K562 (cell line): ENCODE results near the gene GIMAP8. TPM values are rescaled to one million over a fixed set of nuclear protein-coding genes. Genes with fewer than 3 reads are reported as not detected.

Source experiments
- CBFA2T3 ChIP-seq: fragments of 450-650 bp; IDR thresholded peaks from 2 replicates; pipeline ENCODE4 v1.6.1; 2017
- CREB3 ChIP-seq: fragments of 450-650 bp; conservative IDR thresholded peaks from 2 replicates; pipeline ENCODE4 v1.6.1; 2016; ENCODE audit warnings: missing genetic modification characterization, low read depth, mild to moderate bottlenecking, missing compliant biosample characterization, moderate library complexity
- CUX1 ChIP-seq: fragments of 200-800 bp; sonication (Bioruptor generic); IDR thresholded peaks from 2 replicates; pipeline ENCODE4 v1.6.1; 2016; ENCODE audit warnings: missing genetic modification characterization, missing compliant biosample characterization
- STAT5A ChIP-seq: IDR thresholded peaks from 2 replicates; pipeline ENCODE4 v1.6.1; 2012; ENCODE audit warnings: low read length, inconsistent platforms, borderline replicate concordance
- THAP12 ChIP-seq: fragments of 250-450 bp; sonication (Bioruptor Pico); IDR thresholded peaks from 2 replicates; pipeline ENCODE4 v1.9.0; 2021; ENCODE audit warnings: mild to moderate bottlenecking, inconsistent platforms
- ZBTB9 ChIP-seq: fragments of 450-650 bp; formaldehyde crosslinking; IDR thresholded peaks from 2 replicates; pipeline ENCODE4 v1.4.0; 2020; ENCODE audit warnings: mild to moderate bottlenecking, moderate library complexity
- ZMIZ1 ChIP-seq, 2 experiments: fragments of 150-350 bp in 1 of 2; IDR thresholded peaks; 2 replicates each; pipeline ENCODE4 v1.6.1; 2012 to 2016; ENCODE audit warnings: low read depth in 2 of 2, low read length in 2 of 2, mild to moderate bottlenecking in 1 of 2, moderate library complexity in 1 of 2
- ZNF449 ChIP-seq: fragments of 250-450 bp; sonication (Bioruptor Pico); IDR thresholded peaks from 2 replicates; pipeline ENCODE4 v1.8.0; 2022; ENCODE audit warnings: moderate library complexity, mild to moderate bottlenecking, inconsistent platforms
- polyA plus RNA-seq, 8 experiments: library from polyadenylated mRNA; depleted of rRNA in 4 of 8; stranded (reverse) in 5 of 8; unstranded in 3 of 8; fragments of >200 nt; fragmentation: Nextera tagmentation in 2 of 8; fragmentation: Illumina TruSeq in 1 of 8; extraction: Ambion mirVana in 2 of 8; extraction: Trizol in 1 of 8; gene quantifications; 2 replicates each; pipeline versions ENCODE4 v1.2.1 to v1.2.3, GENCODE V29; 2011 to 2014; ENCODE audit warnings: inconsistent platforms in 1 of 8, missing spikeins in 1 of 8
- total RNA-seq, 7 experiments: library from RNA; depleted of rRNA in 6 of 7; stranded (reverse); fragments of >200 nt in 6 of 7; fragmentation: Illumina TruSeq in 2 of 7; extraction: Trizol in 2 of 7; gene quantifications; 2 replicates each; pipeline versions ENCODE4 v1.2.1 to v1.2.3, GENCODE V29; 2011 to 2021; ENCODE audit warnings: low replicate concordance in 1 of 7

The GIMAP8 gene
- total and polyA plus RNA-seq, 9 of the 15 experiments (the other 6 are each of a cell fraction or from before 2014, with no cell fraction given): not detected

- TF ChIP-seq THAP12 (CRISPR knock-in tag) (peak; percentile 58; the same call in 1 of the 2 replicates), CREB3 (tag) (peak; percentile 52; the same call in 1 of the 2 replicates), ZNF449 (CRISPR knock-in tag) (peak; percentile 46; the same call in 1 of the 2 replicates), ZMIZ1 (IDR thresholded peaks at IDR 0.05; ENCODE audit: low read depth in 2 of 2, low read length in 2 of 2) (0 out of 4 replicates have a peak, but pooled peaks of 1 of the 2 experiments have one; percentile 17), STAT5A (no peak), ZBTB9 (CRISPR knock-in tag) (peak; percentile 75), CBFA2T3 (0 out of 2 replicates have a peak, but pooled peaks have one; percentile 40), CUX1 (CRISPR knock-in tag) (peak; percentile 29; the same call in 1 of the 2 replicates)
These were observed 17.2 kb upstream of the GIMAP8 start (continued) for GRCh38 chr7:150432915-150433892.
